ENCODE data around the gene FKBP4. TPM values are rescaled to one million over a fixed set of nuclear protein-coding genes. Genes with fewer than 3 reads are reported as not detected.
A peak's percentile ranks its signal among the peaks of the same experiment; 100 is the strongest.

Gene FKBP4
- total and polyA plus RNA-seq, 2 of the 13 experiments (the other 11 are each of a cell fraction or from before 2014, with no cell fraction given): 25.7 to 66.1 TPM

- no peak for TF ChIP-seq TFAP4 (IDR thresholded peaks at IDR 0.05; ENCODE audit: borderline replicate concordance, low read depth)
- no peak for TF ChIP-seq HOXA7 (CRISPR knock-in tag; IDR thresholded peaks at IDR 0.05)
- TF ChIP-seq GATAD1 (CRISPR knock-in tag; IDR thresholded peaks at IDR 0.05): peak; percentile 48; the same call in 1 of the 2 replicates
- TF ChIP-seq, protein P1, sequence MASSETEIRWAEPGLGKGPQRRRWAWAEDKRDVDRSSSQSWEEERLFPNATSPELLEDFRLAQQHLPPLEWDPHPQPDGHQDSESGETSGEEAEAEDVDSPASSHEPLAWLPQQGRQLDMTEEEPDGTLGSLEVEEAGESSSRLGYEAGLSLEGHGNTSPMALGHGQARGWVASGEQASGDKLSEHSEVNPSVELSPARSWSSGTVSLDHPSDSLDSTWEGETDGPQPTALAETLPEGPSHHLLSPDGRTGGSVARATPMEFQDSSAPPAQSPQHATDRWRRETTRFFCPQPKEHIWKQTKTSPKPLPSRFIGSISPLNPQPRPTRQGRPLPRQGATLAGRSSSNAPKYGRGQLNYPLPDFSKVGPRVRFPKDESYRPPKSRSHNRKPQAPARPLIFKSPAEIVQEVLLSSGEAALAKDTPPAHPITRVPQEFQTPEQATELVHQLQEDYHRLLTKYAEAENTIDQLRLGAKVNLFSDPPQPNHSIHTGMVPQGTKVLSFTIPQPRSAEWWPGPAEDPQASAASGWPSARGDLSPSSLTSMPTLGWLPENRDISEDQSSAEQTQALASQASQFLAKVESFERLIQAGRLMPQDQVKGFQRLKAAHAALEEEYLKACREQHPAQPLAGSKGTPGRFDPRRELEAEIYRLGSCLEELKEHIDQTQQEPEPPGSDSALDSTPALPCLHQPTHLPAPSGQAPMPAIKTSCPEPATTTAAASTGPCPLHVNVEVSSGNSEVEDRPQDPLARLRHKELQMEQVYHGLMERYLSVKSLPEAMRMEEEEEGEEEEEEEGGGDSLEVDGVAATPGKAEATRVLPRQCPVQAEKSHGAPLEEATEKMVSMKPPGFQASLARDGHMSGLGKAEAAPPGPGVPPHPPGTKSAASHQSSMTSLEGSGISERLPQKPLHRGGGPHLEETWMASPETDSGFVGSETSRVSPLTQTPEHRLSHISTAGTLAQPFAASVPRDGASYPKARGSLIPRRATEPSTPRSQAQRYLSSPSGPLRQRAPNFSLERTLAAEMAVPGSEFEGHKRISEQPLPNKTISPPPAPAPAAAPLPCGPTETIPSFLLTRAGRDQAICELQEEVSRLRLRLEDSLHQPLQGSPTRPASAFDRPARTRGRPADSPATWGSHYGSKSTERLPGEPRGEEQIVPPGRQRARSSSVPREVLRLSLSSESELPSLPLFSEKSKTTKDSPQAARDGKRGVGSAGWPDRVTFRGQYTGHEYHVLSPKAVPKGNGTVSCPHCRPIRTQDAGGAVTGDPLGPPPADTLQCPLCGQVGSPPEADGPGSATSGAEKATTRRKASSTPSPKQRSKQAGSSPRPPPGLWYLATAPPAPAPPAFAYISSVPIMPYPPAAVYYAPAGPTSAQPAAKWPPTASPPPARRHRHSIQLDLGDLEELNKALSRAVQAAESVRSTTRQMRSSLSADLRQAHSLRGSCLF (CRISPR knock-in tag; IDR thresholded peaks at IDR 0.05; ENCODE audit: borderline replicate concordance): no peak
- TF ChIP-seq, protein P2, sequence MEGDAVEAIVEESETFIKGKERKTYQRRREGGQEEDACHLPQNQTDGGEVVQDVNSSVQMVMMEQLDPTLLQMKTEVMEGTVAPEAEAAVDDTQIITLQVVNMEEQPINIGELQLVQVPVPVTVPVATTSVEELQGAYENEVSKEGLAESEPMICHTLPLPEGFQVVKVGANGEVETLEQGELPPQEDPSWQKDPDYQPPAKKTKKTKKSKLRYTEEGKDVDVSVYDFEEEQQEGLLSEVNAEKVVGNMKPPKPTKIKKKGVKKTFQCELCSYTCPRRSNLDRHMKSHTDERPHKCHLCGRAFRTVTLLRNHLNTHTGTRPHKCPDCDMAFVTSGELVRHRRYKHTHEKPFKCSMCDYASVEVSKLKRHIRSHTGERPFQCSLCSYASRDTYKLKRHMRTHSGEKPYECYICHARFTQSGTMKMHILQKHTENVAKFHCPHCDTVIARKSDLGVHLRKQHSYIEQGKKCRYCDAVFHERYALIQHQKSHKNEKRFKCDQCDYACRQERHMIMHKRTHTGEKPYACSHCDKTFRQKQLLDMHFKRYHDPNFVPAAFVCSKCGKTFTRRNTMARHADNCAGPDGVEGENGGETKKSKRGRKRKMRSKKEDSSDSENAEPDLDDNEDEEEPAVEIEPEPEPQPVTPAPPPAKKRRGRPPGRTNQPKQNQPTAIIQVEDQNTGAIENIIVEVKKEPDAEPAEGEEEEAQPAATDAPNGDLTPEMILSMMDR (CRISPR knock-in tag; IDR thresholded peaks at IDR 0.05): peak; percentile 76
- no peak for TF ChIP-seq JUN (CRISPR knock-in tag; IDR thresholded peaks at IDR 0.05)
- no peak for TF ChIP-seq SP4 (CRISPR knock-in tag; IDR thresholded peaks at IDR 0.05)
- TF ChIP-seq NFIC (IDR thresholded peaks at IDR 0.05; ENCODE audit: low read length): no peak
- no peak for TF ChIP-seq ZC3H4 (CRISPR knock-in tag; IDR thresholded peaks at IDR 0.05; ENCODE audit: borderline replicate concordance)
- TF ChIP-seq ZNF710 (CRISPR knock-in tag; IDR thresholded peaks at IDR 0.05; ENCODE audit: borderline replicate concordance): no peak
- no peak for TF ChIP-seq IKZF4 (CRISPR knock-in tag; IDR thresholded peaks at IDR 0.05; ENCODE audit: borderline replicate concordance, low read depth, not compliant biosample characterization)
- TF ChIP-seq RFXAP (CRISPR knock-in tag; IDR thresholded peaks at IDR 0.05; ENCODE audit: borderline replicate concordance): no peak
- TF ChIP-seq, protein P3, sequence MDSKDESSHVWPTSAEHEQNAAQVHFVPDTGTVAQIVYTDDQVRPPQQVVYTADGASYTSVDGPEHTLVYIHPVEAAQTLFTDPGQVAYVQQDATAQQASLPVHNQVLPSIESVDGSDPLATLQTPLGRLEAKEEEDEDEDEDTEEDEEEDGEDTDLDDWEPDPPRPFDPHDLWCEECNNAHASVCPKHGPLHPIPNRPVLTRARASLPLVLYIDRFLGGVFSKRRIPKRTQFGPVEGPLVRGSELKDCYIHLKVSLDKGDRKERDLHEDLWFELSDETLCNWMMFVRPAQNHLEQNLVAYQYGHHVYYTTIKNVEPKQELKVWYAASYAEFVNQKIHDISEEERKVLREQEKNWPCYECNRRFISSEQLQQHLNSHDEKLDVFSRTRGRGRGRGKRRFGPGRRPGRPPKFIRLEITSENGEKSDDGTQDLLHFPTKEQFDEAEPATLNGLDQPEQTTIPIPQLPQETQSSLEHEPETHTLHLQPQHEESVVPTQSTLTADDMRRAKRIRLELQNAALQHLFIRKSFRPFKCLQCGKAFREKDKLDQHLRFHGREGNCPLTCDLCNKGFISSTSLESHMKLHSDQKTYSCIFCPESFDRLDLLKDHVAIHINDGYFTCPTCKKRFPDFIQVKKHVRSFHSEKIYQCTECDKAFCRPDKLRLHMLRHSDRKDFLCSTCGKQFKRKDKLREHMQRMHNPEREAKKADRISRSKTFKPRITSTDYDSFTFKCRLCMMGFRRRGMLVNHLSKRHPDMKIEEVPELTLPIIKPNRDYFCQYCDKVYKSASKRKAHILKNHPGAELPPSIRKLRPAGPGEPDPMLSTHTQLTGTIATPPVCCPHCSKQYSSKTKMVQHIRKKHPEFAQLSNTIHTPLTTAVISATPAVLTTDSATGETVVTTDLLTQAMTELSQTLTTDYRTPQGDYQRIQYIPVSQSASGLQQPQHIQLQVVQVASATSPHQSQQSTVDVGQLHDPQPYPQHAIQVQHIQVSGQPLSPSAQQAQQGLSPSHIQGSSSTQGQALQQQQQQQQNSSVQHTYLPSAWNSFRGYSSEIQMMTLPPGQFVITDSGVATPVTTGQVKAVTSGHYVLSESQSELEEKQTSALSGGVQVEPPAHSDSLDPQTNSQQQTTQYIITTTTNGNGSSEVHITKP (CRISPR knock-in tag; IDR thresholded peaks at IDR 0.05; ENCODE audit: low read depth): no peak
- TF ChIP-seq POLR2AphosphoS2 (IDR thresholded peaks at IDR 0.05; ENCODE audit: low read depth, low read length): no peak
These were observed 18.7 kb downstream of the FKBP4 start (continued) for GRCh38 chr12:2813214-2814185.

All from HepG2 (cell line).